HepG2 (cell line): ENCODE measurements around the gene PPP3R1. TPM values are rescaled to one million over a fixed set of nuclear protein-coding genes. Genes with fewer than 3 reads are reported as not detected.

Source experiments
- ATF4 ChIP-seq, 2 experiments: fragments of 450-650 bp in 1 of 2; sonication (generic) in 1 of 2; formaldehyde crosslinking; IDR thresholded peaks; 2 replicates each; pipeline versions ENCODE4 v1.5.0 to v1.8.0; 2020 to 2022; ENCODE audit warnings: mild to moderate bottlenecking in 1 of 2, missing genetic modification reagents in 1 of 2
- BORCS8-MEF2B ChIP-seq: sonication (generic); formaldehyde crosslinking; IDR thresholded peaks from 2 replicates; pipeline ENCODE4 v1.8.0; 2022; ENCODE audit warnings: mild to moderate bottlenecking, missing genetic modification reagents
- ELF4 ChIP-seq: sonication (generic); formaldehyde crosslinking; IDR thresholded peaks from 2 replicates; pipeline ENCODE4 v1.5.0; 2020; ENCODE audit warnings: missing genetic modification reagents, mild to moderate bottlenecking, moderate library complexity, borderline replicate concordance
- FOSL2 ChIP-seq: sonication (generic); formaldehyde crosslinking; IDR thresholded peaks from 2 replicates; pipeline ENCODE4 v1.4.0; 2020; ENCODE audit warnings: missing genetic modification reagents
- FOXC1 ChIP-seq: sonication (generic); formaldehyde crosslinking; IDR thresholded peaks from 2 replicates; pipeline ENCODE4 v1.8.0; 2022; ENCODE audit warnings: mild to moderate bottlenecking, missing genetic modification reagents, borderline replicate concordance
- GZF1 ChIP-seq: sonication (generic); formaldehyde crosslinking; IDR thresholded peaks from 2 replicates; pipeline ENCODE4 v1.5.1; 2020; ENCODE audit warnings: mild to moderate bottlenecking, missing genetic modification reagents
- MAX ChIP-seq: IDR thresholded peaks from 2 replicates; pipeline ENCODE4 v1.6.1; 2012; ENCODE audit warnings: inconsistent platforms
- MTF1 ChIP-seq: sonication (generic); formaldehyde crosslinking; IDR thresholded peaks from 2 replicates; pipeline ENCODE4 v1.5.0; 2020; ENCODE audit warnings: missing genetic modification reagents
- PAWR ChIP-seq: sonication (generic); formaldehyde crosslinking; IDR thresholded peaks from 2 replicates; pipeline ENCODE4 v1.4.0; 2020; ENCODE audit warnings: missing genetic modification reagents, mild to moderate bottlenecking, borderline replicate concordance
- PHF8 ChIP-seq: sonication (generic); formaldehyde crosslinking; IDR thresholded peaks from 2 replicates; pipeline ENCODE4 v1.5.0; 2020; ENCODE audit warnings: missing genetic modification reagents
- RAD21 ChIP-seq: fragments of 450-650 bp; formaldehyde crosslinking; IDR thresholded peaks from 2 replicates; pipeline ENCODE4 v1.5.0; 2020; ENCODE audit warnings: mild to moderate bottlenecking
- REPIN1 ChIP-seq: sonication (generic); formaldehyde crosslinking; IDR thresholded peaks from 2 replicates; pipeline ENCODE4 v1.8.0; 2022; ENCODE audit warnings: missing genetic modification reagents, low read depth, mild to moderate bottlenecking, borderline replicate concordance
- SATB2 ChIP-seq: sonication (generic); formaldehyde crosslinking; IDR thresholded peaks from 2 replicates; pipeline ENCODE4 v1.5.0; 2020; ENCODE audit warnings: missing genetic modification reagents
- SOX6 ChIP-seq, 2 experiments: fragments of 450-650 bp in 1 of 2; sonication (generic) in 1 of 2; formaldehyde crosslinking in 1 of 2; IDR thresholded peaks; 2 replicates each; pipeline versions ENCODE4 v1.4.0 to v1.6.1; 2017 to 2020; ENCODE audit warnings: antibody characterized with exemption in 1 of 2, mild to moderate bottlenecking in 1 of 2, missing genetic modification reagents in 1 of 2
- YEATS2 ChIP-seq: sonication (generic); formaldehyde crosslinking; IDR thresholded peaks from 2 replicates; pipeline ENCODE4 v1.4.0; 2020; ENCODE audit warnings: missing genetic modification reagents, borderline replicate concordance
- ZBTB42 ChIP-seq: sonication (generic); formaldehyde crosslinking; IDR thresholded peaks from 2 replicates; pipeline ENCODE4 v1.5.0; 2020; ENCODE audit warnings: mild to moderate bottlenecking, missing genetic modification reagents
- ZFAT ChIP-seq: sonication (generic); formaldehyde crosslinking; conservative IDR thresholded peaks from 2 replicates; pipeline ENCODE4 v1.8.1; 2023; ENCODE audit warnings: missing genetic modification reagents, inconsistent platforms
- ZNF124 ChIP-seq: sonication (generic); formaldehyde crosslinking; IDR thresholded peaks from 2 replicates; pipeline ENCODE4 v1.4.0; 2020; ENCODE audit warnings: missing genetic modification reagents
- ZNF143 ChIP-seq: sonication (generic); formaldehyde crosslinking; IDR thresholded peaks from 2 replicates; pipeline ENCODE4 v1.4.0; 2020; ENCODE audit warnings: missing genetic modification reagents
- ZNF205 ChIP-seq: IDR thresholded peaks from 2 replicates; pipeline ENCODE4 v1.6.1; 2018; ENCODE audit warnings: missing biosample characterization, missing genetic modification reagents
- ZNF468 ChIP-seq: sonication (generic); formaldehyde crosslinking; IDR thresholded peaks from 2 replicates; pipeline ENCODE4 v1.8.0; 2022; ENCODE audit warnings: mild to moderate bottlenecking, moderate library complexity, missing genetic modification reagents
- ZNF543 ChIP-seq: sonication (generic); formaldehyde crosslinking; IDR thresholded peaks from 2 replicates; pipeline ENCODE4 v1.4.0; 2020; ENCODE audit warnings: mild to moderate bottlenecking, missing genetic modification reagents
- ZNF878 ChIP-seq: sonication (generic); formaldehyde crosslinking; IDR thresholded peaks from 2 replicates; pipeline ENCODE4 v1.8.1; 2023; ENCODE audit warnings: mild to moderate bottlenecking, missing genetic modification reagents, moderate library complexity
- polyA plus RNA-seq, 8 experiments: library from polyadenylated mRNA; depleted of rRNA in 3 of 8; stranded (reverse) in 7 of 8; unstranded in 1 of 8; fragments of >200 nt; fragmentation: Illumina TruSeq in 4 of 8; extraction: Trizol in 4 of 8; gene quantifications; 2 replicates each; pipeline versions ENCODE4 v1.2.1 to v1.2.3, GENCODE V29; 2011 to 2016; ENCODE audit warnings: low read depth in 4 of 8, missing spikeins in 1 of 8, mixed read lengths in 1 of 8; ENCODE audit not compliant: insufficient read depth in 1 of 8
- total RNA-seq, 5 experiments: library from RNA; depleted of rRNA; stranded (reverse); fragments of >200 nt; fragmentation: Illumina TruSeq; extraction: Trizol; gene quantifications; 2 replicates each; pipeline ENCODE4 v1.2.3, GENCODE V29; 2016; ENCODE audit warnings: low read depth in 1 of 5
- TF ChIP-seq, protein P1 (sequence below): sonication (generic); formaldehyde crosslinking; IDR thresholded peaks from 2 replicates; pipeline ENCODE4 v1.5.1; 2020; ENCODE audit warnings: mild to moderate bottlenecking, missing genetic modification reagents, moderate library complexity

The PPP3R1 gene
- total and polyA plus RNA-seq, 2 of the 13 experiments (the other 11 are each of a cell fraction or from before 2014, with no cell fraction given), result 11.6 to 25.7 TPM

DNA sequence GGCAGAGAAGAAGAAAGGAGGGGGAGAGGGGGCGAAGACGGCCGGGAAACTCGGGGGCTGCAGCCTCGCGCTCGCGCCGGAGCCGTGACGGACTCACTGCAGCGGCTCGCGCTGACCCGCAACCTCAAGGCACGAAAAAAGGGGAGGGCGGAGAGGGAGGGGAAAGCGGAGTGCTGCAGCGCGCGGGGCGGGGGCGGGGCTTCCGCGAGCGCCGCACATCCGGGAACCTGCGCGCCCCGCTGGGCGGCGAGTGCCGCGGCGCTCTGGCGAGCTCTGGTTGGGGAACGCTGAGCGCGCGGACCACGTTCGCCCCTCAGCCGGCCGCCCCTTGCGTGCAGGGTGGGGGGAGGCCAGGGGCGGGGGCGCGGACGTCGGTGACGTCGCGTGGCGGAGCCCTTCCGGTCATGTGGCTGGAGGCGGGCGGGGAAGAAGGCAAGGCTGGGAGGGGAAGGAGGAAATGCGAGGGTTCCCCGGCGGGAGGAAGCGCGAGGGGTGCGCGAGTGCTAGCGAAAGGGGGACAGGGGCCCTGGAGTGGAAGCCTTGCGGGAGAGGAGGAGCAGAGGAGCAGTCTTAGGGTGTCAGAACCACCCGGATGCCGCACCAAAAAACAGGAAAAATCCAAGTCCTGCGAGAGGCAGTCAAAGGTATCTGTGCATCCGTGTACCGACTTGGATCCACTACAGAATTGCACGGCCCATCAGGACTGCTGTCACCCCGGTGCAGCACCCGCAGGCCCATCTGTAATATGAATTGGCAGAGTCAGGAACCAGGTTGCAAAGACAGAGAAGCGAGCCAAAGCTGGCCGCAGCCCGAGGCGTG, at the start of gene PPP3R1 (continued):
- TF ChIP-seq, protein P1, sequence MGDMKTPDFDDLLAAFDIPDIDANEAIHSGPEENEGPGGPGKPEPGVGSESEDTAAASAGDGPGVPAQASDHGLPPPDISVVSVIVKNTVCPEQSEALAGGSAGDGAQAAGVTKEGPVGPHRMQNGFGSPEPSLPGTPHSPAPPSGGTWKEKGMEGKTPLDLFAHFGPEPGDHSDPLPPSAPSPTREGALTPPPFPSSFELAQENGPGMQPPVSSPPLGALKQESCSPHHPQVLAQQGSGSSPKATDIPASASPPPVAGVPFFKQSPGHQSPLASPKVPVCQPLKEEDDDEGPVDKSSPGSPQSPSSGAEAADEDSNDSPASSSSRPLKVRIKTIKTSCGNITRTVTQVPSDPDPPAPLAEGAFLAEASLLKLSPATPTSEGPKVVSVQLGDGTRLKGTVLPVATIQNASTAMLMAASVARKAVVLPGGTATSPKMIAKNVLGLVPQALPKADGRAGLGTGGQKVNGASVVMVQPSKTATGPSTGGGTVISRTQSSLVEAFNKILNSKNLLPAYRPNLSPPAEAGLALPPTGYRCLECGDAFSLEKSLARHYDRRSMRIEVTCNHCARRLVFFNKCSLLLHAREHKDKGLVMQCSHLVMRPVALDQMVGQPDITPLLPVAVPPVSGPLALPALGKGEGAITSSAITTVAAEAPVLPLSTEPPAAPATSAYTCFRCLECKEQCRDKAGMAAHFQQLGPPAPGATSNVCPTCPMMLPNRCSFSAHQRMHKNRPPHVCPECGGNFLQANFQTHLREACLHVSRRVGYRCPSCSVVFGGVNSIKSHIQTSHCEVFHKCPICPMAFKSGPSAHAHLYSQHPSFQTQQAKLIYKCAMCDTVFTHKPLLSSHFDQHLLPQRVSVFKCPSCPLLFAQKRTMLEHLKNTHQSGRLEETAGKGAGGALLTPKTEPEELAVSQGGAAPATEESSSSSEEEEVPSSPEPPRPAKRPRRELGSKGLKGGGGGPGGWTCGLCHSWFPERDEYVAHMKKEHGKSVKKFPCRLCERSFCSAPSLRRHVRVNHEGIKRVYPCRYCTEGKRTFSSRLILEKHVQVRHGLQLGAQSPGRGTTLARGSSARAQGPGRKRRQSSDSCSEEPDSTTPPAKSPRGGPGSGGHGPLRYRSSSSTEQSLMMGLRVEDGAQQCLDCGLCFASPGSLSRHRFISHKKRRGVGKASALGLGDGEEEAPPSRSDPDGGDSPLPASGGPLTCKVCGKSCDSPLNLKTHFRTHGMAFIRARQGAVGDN (CRISPR knock-in tag), result peak; percentile 92
- TF ChIP-seq SOX6 (IDR thresholded peaks at IDR 0.05), result no peak
- TF ChIP-seq SOX6 (CRISPR knock-in tag; IDR thresholded peaks at IDR 0.05), result peak; percentile 76
- TF ChIP-seq ZNF205, result peak; percentile 50
- peak; percentile 55 for TF ChIP-seq FOSL2 (CRISPR knock-in tag)
- TF ChIP-seq SATB2 (CRISPR knock-in tag), result 0 out of 2 replicates have a peak, but pooled peaks have one; percentile 25
- no peak for TF ChIP-seq ZNF468 (CRISPR knock-in tag)
- peak; percentile 48; the same call in 1 of the 2 replicates for TF ChIP-seq ZBTB42 (CRISPR knock-in tag)
- TF ChIP-seq REPIN1, result peak; percentile 32
- peak; percentile 85; the same call in 1 of the 2 replicates for TF ChIP-seq ZNF543
- TF ChIP-seq MTF1 (CRISPR knock-in tag), result no peak
- peak; percentile 96 for TF ChIP-seq YEATS2 (CRISPR knock-in tag)
- peak; percentile 87; the same call in 1 of the 2 replicates for TF ChIP-seq FOXC1 (CRISPR knock-in tag)
- TF ChIP-seq BORCS8-MEF2B, result peak; percentile 44; the same call in 1 of the 2 replicates
- TF ChIP-seq PAWR, result no peak
- TF ChIP-seq ELF4, result peak; percentile 92
- TF ChIP-seq ZNF143 (CRISPR knock-in tag), result peak; percentile 26; the same call in 1 of the 2 replicates
- peak; percentile 74 for TF ChIP-seq ZNF124 (CRISPR knock-in tag)
- peak; percentile 92 for TF ChIP-seq MAX
- TF ChIP-seq ATF4 (CRISPR knock-in tag; IDR thresholded peaks at IDR 0.05), result peak in 1 of 2 experiments; percentile 68; a peak in 2 of 4 replicates
- peak; percentile 51; the same call in 1 of the 2 replicates for TF ChIP-seq GZF1 (CRISPR knock-in tag)
- no peak for TF ChIP-seq ZFAT (CRISPR knock-in tag)
- TF ChIP-seq PHF8, result peak; percentile 88
- peak; percentile 82; the same call in 1 of the 2 replicates for TF ChIP-seq ZNF878 (CRISPR knock-in tag)
- 0 out of 2 replicates have a peak, but pooled peaks have one; percentile 23 for TF ChIP-seq RAD21 (CRISPR knock-in tag)
